ENCODE measurements around the gene SMC6.

The SMC6 gene

DNA sequence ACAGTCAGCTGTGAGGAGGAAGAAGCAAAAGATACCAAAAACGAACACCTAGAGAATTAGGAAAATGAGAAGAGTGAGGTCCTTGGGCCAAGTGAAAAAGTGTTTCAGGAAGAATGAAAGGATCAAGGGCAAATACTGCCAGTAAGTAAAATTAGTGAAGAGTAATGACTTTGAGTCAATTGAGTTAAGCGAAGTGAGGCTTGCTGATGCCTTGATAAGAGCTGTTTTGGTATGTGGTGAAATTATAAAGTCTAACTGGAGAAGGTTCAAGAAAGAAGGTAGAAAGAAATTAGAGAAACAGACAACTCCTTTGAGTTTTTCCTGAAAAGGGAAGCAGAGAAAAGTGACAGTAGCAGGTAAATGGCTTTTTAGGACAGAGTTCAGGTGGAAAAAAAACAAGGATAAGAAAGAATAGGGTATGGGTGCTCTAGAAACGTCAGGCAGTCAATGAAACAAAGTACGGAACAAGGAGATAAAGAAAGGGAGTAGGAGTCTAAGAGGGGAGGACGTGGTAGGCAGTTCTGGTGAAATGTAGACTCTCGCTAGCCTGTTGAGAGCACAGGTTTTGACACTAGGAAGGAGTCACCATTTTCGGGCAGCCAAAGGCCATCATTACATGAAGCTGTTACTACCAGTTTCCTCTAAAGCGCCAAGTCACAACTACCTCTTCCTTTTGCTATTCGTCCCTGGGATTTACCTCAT, 42.9 kb downstream of the SMC6 start:
- no peak for FAIRE-seq

DNA sequence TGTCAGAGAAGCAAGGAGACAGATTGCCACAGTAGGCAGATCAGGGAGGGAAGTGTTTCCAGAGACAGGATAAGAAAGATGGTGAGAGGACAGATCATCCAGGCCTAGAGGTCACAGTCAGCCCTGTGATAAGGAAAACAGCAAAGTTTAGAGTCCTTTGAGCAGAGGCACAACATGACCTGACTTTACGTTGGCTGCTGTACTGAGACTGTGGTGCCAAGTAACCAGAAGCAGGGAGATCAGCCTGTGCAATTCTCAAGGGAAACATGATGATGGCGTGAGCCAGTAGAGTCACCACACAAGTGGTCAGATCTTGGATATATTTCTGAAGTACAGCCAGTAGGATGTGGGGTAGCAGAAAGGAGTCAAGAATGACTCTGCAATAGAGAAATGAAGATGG, 43.7 kb downstream of the SMC6 start:
- no peak for FAIRE-seq

DNA sequence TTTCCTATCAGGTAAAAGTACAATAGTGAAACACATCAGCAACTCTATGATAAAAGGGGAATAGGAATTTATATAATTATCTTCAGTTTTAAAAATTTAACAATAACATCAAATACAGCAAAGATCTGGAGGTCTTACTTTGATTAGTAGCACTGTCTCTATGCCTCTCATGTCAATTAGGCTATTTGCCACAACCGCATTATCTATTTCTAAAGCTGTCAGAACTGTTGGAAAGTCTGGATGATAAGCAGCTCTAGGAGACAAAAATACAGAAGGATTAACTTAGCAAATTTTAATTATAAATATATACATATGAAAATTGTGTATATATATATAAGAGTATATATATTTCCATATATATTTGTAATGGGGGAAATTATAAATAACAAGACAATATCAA, 45.1 kb downstream of the SMC6 start:
- FAIRE-seq: peak; percentile 70

GRCh38 chr2:17706845-17707244, 46.8 kb downstream of the SMC6 start:
- FAIRE-seq: no peak

- no peak for FAIRE-seq
Measured at GRCh38 chr2:17690776-17691175, 62.8 kb downstream of the SMC6 start.

DNA sequence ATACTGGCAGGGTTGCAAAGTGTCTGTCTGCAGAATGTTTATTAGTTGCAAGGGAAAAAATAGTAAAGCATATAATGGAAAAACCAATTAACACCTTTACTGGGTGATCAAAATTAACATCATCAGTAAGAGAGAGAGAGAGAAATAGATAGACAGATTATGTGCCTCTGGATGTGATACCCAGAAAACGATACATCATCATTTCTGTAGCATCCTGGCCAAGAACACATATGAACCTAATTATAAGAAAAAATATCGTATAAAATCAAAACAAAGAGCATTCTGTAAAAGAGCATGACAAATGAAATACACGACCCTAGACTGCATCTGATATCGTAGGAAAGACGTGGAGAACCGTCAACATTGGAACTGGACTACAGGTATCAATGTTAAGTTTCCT, 64.6 kb downstream of the SMC6 start:
- FAIRE-seq: no peak

GRCh38 chr2:17688600-17688999, 65.0 kb downstream of the SMC6 start:
- no peak for FAIRE-seq

DNA sequence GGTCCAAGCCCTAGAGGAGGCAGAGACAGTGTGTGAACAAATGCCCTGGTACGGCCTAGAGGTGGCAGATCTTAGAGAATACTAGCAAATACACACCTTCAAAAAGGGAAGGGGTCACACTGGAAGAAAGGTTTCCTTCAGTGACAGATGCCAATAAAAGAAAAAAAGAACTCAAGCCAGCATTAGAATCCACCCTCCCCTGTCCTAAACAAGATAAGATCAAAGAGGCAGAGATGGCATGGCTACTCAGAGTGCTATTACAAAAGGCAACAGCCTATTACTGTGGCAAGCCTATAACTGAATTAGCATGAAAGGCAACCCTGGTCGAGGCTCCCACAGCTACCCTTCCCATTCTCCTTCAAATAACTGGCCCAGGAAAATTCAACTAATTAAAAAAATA, 69.6 kb downstream of the SMC6 start:
- FAIRE-seq: no peak

- FAIRE-seq: no peak
Measured at GRCh38 chr2:17682098-17682857, 71.3 kb downstream of the SMC6 start.

- FAIRE-seq: no peak
Measured at GRCh38 chr2:17680119-17680518, 73.5 kb downstream of the SMC6 start.

- FAIRE-seq: peak; percentile 39
Measured at GRCh38 chr2:17674817-17675216, 78.8 kb downstream of the SMC6 start.

DNA sequence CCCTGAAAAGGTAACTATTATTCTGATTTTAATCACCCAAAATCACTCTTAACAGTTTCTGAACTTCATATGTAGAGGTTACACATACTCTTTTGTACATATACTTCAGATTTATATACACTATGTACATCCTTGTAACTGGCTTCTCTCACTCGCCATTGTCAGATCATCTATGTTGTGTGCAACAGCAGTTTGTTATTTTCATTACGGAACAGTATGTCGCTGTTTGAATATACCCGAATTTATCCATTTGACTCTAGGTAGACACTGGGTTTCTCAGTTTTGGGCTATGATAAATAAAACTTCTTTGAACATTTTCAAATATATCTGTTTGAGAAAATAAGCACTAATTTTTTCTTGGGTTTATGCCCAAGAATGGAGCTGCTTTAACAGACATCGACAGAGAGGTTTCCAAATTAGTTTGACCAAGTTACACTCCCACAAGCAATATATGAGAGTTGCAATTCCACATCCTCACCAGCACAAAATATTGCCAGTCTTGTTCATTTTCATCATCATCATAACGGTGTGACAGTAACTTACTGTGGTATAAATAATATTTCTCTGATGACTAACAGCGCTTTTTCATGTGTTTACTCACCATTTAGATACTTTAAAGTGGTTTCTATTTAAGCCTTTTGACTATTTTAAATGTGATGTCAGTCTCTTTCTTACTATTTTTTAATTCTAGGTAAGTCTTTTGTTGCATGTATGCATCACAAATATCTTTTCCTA, 80.9 kb downstream of the SMC6 start:
- no peak for FAIRE-seq

GRCh38 chr2:17667898-17668297, 85.7 kb downstream of the SMC6 start:
- FAIRE-seq: no peak

- FAIRE-seq: no peak
Measured at GRCh38 chr2:17664534-17664933, 89.1 kb downstream of the SMC6 start.

DNA sequence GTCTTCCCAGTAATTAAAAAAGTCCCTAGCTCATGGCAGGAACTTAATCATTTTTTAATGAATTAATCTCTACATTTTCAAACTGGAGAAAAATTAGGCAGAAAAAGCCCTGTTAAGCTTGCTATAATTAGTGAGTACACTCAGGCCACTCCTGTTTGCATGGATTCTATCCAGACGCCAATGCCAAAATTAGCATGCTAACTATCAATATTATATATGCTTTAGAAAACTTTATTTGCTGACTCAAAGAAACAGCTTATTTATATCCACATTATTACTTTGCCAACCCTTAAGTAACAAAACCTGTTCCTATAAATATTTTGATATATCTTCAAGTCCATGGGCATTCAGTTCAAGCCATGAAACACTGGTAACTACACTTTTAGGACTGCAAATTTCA, 90.9 kb downstream of the SMC6 start:
- no peak for FAIRE-seq

DNA sequence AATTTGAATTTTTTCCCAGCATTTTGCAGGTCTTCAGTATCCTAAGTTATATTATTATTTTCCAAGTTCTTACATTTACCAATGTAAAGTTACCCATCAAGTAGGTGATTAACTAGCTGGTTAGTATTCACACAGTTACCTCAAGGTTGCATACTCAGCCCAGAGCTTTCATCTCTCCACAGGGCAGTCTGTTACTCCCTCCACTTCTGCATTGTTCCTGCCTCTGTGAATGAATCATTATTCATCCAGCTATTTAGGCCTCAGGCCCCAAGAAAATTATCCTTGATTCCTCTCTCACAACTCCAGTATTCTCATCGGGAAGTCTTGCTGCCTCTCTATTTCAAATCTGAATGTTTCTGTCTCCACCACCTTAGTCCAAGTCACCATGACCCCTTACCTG, 92.2 kb downstream of the SMC6 start:
- FAIRE-seq: no peak

DNA sequence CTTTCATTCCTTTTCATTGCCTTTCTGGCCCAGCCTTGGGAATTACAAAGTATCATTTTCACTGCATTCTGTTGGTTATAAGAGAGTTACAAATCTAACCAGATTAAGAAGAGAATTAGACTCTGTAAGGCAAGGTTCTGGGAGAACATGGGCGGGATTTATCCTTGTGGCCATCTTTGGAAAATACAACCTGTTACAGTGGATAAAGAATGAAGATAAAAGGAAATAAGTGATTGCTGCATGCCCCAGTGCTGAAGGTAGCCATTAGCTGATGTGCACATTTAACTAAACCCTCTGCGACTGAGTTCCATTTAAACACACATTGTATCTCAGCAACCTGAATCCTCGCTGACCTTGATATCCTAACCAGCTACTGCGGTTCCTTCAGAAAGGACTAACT, 93.4 kb downstream of the SMC6 start:
- FAIRE-seq: no peak

GRCh38 chr2:17658251-17658843, 95.3 kb downstream of the SMC6 start:
- FAIRE-seq: no peak

GRCh38 chr2:17657759-17658158, 95.9 kb downstream of the SMC6 start:
- FAIRE-seq: no peak

- no peak for FAIRE-seq
Measured at GRCh38 chr2:17652681-17653394, 100.8 kb downstream of the SMC6 start.

DNA sequence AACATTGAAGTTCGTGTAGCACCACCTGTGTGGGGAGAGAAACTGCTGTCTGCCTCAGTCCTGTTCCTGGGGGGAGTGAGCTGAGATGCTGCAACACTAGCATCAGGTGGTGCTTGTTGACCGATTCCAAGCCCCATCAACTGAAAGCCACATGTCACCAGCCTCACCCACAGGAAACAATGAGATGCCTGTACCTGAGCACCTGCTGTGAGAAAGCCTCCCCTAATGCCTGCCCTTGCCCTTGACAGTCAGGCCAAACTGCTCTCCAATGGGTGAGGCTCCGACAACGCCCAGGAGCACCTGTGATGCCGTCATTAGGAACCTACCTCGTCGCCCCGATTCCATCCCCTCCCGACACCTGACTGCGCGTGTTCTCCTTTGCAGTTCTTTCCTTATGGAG, 104.6 kb downstream of the SMC6 start:
- no peak for FAIRE-seq

GRCh38 chr2:17648581-17648980, 105.0 kb downstream of the SMC6 start:
- no peak for FAIRE-seq
